NCI-H1694 (cell line): ENCODE data around the gene IQCK.
A peak's percentile ranks its signal among the peaks of the same experiment; 100 is the strongest.

ENCODE experiments used
- DNase-seq: peaks from one replicate; lab custom pipeline; 2025; lab: John Stamatoyannopoulos, UW

Gene IQCK

DNA sequence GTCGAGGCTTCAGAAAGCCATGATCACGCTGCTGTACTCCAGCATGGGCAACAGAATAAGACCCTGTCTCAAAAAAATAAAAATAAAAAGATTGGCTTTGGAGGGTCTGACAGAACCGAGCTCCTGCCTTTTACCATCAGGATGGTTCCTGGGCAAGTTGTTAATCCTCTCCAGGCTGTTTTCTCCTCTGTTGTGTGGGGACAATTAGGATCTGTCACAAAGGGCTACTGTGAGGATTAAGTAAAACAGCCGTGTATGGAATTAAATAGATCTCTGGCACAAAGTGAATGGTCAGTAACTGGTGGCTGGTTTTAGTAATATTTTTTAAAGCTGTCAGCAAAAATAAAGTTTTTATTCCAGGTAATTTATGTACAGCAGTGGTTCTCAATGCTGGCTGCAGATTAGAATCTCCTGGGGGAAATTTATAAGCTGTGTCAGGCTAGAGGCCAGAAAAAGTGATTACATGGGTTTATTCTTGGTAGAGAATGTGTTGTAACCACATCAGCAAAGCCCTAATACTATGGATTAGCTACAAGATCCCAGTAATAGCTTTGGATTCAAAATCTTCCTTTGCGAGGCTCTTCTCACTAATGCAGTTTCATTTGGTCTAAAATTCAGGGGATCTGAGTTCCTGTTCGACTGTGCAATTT, 119.4 kb downstream of the IQCK start:
- DNase-seq: no peak

DNA sequence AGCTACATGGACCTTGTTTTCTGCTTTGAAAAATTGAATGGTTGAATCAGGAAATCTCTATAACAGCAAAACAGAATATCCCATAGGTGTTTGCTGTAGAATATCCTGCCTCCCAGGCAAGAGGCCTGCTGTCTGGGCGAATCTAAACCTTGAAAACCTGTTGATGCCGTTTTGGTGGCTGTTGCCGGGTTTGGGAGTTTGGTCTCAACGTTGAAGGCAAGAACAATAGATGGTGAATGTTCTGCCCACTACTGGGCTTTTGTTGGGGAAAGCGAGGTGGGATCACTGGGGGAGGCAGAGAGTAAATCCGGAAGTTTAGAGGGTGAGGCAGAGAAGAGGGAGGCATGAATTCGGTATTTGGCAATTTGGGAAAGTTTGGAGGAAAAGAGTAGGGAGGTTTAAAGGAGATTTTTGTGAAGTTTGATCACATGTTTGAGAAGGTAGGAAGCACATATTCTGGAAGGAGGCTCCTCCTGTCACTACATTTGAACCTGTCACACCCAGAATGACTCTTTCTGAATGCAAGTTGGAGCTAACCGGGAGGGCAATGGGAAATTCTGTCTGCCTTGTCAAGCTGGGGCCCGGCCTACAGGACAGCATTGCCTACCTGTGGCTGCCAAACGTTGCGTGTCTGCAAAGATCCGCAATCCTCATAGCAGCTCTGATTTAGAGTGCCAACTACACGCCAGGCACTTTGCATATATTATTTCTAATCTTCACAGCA, 120.1 kb downstream of the IQCK start:
- DNase-seq: no peak

DNA sequence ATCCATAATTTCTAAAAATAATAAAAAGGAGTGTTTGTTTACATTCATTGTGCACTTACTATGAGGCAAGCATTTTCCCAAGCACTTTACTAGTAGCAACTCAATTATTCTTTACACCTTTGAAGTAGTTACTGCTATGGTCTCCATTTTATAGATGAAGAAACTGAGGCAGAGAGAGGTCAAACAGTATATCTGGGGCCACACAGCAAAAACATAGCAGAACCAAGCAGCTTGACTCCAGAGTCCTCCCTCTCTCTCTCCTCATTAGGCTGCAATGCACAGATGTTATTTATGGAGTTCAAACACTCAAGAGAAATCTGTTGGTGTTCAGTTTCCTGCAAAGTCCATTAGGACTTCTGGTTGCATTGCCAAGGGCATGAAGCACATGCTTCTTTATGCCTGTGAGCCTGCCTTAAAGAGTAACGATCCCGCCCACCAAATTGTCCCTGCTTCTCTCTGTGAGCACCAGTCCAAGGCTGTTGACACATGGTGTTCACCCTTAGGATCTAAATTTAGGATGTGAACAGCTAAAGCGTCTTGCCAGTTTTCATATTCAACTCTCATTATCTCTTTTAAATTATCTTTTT, 122.5 kb downstream of the IQCK start:
- peak; percentile 84 for DNase-seq

DNA sequence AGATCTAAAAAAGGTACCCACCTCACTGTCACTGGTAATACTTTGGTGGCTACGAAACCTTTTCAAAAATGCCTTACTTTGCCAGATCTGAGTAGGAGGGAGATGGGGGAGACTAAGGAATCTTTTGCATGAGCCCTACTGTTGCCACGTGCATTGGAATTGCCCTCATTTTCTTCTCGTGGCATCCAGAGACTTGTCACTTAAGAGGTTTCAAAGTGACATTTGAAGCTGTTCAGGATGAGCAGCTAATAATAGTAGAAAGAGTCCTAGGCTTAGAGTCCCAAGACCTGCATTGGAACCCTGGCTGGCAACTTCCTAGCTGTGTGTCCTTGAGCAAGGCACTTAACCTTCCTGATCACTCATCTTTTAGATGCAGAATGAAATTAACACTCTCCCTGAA, 123.1 kb downstream of the IQCK start:
- no peak for DNase-seq

DNA sequence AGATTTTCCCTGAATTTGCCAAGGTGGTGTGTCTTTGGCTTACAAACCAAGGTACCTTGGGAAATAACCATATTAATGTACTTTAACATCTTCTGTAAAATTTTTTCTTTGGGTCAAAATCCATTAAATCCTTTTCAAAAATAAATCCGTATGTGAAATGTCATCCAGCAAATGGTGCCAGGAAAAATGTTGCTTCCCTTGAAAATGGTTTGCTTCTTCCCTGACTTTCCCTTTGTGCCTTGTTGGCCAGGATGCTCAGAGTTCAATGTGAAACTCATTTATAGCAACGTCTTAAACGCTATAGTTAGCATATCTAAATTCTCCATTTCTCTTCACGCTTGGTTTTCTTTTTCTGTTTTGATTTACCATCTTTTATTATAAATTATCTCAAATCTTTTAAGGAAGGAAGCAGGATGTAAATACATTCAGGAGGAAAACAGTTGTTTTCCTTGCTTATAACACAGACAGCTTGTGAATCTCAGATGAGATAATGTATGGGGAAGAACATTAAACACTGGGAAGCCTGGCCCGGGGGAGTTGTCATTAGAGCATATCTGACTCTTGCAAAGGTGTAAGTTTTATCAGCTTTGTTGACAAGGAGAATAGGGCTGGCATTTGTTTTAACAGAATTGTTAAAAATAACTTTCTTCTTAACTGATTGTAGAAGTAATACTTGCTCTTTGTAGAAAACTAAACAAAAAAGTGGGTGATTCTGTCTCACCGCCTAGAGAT, 124.5 kb downstream of the IQCK start:
- no peak for DNase-seq

DNA sequence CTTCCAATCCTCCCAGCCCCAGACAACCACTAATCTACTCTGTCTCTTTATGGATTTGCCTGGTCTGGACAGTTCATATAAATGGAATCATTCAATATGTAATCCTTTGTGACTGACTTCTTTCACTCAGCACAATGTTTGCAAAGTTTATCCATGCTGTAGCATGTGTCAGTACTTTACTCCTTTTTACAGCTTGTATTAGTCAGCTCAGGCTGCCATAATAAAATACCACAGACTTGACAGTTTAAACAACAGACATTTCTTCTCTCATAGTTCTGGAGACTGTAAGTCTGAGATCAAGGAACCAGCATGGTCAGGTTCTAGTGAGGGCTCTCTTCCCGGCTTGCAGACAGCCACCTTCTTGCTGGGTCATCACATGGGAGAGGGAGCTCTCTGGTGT, 125.3 kb downstream of the IQCK start:
- no peak for DNase-seq

DNA sequence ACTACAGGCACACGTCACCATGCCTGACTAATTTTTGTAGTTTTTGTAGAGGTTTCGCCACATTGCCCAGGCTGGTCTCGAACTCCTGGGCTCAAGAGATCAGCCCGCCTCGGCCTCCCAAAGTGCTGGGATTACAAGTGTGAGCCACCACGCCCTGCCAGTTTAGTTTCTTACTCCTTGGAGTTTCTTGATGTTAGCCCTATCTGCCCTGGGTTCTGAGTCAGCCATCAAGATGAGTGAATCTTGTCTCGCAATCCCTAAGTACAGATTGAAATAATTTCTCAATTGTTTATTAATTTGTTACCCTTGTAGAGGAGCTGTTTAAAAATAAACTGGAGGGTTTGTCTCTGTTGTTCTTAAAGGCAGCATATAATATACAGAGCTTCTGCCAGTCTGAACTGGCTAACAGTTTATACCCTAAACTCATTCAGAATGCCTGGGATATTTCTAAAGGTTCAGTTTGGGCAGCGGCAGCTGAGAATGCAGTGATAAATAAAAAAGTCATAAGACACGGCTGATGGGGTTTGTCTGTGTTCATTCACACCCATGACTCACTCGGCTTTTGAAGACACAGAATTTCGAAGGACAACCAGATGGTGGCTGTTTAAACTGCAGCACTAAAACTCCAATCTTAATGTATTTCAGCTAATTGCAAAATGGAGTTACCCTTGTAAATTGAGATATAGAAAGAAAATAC, 127.0 kb downstream of the IQCK start:
- peak; percentile 35 for DNase-seq

DNA sequence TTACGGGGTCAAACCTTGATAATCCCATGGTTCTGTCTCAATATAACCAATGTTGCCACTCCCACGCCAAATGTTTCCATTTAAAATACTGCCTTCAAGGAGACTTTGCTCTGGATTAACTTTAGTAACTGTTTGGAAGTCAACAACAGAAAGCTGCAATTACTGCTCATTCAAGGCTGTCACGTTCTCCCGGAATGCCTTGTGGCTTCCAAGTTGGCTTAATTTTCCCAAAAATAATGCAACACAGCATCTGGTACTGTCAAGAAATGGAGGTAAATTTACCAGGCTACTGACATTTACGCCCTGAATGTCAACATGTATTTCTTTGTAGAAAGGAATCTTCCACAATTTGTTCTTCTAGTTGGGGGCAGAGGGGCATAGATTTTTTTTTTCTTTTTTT, 128.4 kb downstream of the IQCK start:
- DNase-seq: no peak

DNA sequence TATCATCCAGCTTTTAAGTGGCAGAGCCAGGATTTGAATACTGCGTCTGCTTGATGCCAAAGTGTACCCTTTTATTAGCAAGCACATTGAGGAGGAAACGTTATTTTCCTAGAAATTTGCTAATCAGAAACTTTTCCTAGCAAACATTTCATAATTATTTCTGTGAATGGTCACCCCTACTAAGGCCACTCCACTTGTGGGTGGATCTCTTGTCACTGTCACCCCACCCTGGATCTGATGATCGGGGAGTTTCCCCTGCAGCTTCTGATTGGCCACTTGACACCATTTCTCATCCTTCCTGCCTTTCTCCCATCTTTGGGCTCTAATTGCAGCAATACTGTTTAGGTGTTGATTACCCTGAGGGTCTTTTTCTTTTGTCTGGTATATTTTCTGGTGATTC, 130.7 kb downstream of the IQCK start:
- no peak for DNase-seq

DNA sequence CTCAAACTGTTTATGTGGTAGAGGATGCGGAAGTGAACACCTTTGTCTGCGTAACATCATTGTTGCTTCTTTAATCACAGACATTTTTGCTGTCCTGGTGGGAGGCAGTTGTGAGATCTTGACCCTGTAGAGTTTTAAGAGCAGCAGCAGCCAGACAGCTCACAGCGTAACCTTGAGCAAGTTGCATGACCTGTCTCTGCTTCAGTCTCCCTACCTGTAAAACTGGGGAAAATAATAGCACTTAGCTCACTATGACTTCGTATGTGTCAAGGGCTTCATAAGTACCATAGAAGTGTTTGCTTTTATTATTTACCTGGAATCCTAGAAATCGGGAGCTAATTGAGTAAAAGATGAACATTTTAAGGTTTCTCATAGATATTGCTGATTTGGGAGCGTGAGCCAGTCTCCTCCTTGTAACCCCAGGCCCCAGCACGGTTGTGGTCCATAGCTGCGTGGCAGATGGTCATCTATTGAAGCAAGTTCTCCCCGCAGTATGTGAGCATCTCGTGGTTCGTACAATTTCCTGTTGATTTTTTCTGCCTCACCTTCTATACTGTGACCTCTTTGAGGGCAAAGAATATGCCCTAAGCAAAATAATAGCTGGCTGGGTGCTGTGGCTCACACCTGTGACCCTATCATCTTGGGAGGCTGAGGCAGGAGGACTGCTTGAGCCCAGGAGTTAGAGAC, 132.2 kb downstream of the IQCK start:
- DNase-seq: no peak

DNA sequence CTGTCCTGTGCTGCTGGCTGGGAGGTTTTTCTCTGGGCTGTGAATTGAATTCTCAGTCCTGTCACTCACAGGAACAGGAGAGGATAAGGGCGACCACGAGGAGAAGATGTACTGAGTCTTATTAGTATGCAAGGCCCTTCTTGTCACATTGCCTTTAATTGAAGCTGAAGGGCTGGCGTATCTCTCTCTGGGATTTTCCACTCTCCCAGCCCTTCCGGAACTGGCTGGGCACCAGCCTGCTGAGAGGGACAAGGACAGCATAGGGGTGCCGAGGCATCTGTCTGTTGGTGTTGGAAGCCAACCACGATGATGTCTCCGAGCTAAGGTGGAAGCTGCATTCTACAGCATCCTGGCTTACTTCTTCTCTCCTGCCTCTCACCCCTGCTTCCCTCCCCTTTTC, 133.4 kb downstream of the IQCK start:
- no peak for DNase-seq

DNA sequence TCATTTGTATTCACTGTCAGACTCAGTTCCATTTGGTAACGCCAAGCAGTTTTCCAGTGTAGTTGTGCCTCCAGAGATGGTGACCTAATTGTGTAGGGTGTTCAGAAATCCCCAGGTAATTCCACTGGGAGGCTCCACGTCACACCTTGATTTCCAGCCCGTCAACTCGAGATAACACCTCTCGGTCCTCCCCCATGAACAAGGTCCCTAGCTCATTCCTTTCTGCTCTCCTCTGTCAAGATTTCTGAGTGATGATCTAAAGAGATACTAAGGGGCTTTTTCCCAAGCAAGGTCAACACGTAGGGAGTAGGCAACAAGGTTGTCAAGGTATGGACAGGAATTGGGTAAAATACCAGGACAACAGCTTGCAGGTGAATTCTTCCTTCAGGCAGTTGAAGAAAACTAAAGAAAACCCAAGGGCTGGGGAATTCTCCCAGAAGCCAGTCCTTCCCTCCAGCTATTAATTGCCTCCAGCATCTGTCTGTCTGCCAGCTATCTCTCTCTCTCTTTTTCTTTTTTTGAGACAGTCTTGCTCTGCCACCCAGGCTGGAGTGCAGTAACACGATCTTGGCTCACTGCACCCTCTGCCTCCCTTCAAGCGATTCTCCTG, 135.2 kb downstream of the IQCK start:
- no peak for DNase-seq

DNA sequence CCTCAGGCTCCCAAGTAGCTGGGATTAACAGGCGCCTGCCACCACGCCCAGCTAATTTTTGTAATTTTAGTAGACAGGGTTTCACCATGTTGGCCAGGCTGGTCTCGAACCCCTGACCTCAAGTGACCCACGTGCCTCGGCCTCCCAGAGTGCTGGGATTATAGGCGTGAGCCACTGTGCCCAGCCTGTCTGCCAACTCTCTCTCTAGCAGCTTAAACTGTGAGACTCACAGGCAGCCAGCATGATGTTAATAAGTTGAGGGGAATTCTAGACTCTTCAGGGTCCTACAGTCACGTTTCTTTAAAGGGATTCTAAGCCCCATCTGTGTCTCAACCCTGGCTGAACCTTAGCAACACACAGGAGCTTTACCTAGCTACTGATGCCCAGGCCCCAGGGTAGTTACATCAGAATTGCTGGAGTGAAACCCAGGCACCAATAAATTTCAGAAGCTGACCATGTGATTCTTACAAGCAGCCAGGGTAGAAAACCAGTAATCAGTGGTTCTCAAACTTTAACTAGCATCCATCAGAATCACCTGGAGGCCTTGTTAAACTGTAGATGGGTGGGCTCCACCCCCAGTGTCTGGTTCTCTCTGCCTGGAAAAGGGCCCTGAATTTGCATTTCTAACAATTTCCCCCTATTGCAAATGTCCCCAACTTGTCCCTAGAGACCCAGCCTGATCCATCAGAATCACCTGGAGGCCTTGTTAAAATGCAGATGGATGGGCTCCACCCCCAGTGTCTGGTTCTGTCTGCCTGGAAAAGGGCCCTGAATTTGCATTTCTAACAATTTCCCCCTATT, 135.9 kb downstream of the IQCK start:
- DNase-seq: no peak

DNA sequence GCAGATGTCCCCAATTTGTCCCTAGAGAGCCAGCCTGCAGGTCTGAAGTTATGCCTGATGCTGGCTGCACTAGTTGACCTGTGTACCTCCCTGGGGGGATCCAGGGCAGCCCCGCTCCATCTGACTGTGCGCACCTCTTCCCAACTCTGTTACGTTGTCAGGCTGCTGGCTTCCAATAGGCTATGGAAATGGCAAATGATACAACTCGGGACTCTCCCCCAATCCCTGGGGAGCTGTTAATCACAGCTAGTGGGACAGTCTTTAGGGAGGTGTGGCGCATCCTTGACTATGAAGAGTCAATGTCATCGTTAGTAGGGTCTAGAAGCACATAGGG, 136.4 kb downstream of the IQCK start:
- no peak for DNase-seq

DNA sequence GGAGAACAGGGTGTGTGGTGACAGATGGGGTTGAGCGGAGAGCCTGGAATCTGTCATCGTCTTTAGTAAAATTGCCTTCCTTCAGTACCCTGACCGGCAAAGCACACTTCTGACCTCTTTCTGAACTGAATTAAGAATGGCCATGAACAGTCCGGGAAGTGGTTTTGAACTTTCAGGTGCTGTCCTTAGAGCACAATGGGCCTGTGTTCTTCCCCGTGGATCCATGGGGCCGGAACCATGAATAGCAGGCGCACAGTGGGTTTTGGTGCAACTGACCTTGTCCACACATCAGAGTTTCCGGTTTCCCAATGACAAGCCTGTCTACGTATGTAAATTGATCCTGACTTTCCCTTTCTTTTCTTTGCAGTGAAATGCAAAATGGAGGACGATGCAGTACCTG, 138.0 kb downstream of the IQCK start:
- DNase-seq: no peak

DNA sequence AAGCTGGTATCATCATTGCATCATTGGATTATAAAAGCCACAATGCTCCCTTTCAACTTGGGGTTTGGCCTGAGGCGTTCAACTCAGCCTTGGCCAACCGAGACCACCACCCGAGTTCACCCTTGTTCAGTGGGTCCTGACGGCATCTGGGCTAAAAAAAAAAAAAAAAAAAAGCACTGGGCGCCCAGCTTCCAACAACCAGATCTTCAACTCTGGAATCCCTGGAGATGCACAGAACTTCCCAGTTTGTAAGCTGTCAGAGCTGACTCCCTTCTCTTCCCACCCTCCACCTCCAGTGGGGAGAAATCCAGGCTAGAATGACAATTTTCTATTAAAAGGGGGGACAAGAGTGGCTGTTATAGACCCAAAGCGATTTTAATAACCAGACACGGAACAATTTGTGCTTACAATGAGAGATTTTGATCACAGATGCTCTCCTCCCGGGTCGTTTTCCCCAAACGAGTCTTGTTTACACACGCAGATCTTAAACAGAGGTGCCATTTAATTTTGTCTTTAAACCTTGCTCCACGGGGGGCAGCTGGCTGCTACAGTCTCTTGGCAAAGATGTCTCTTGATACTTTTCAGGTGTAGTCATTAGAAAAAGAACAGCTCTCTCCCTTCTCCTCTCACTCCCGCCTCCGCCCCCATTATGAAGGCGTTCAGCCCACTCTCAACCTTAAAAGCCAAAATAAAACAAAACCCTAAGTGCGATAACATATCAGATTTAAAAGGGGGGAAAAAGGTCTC, 139.7 kb downstream of the IQCK start:
- DNase-seq: no peak

DNA sequence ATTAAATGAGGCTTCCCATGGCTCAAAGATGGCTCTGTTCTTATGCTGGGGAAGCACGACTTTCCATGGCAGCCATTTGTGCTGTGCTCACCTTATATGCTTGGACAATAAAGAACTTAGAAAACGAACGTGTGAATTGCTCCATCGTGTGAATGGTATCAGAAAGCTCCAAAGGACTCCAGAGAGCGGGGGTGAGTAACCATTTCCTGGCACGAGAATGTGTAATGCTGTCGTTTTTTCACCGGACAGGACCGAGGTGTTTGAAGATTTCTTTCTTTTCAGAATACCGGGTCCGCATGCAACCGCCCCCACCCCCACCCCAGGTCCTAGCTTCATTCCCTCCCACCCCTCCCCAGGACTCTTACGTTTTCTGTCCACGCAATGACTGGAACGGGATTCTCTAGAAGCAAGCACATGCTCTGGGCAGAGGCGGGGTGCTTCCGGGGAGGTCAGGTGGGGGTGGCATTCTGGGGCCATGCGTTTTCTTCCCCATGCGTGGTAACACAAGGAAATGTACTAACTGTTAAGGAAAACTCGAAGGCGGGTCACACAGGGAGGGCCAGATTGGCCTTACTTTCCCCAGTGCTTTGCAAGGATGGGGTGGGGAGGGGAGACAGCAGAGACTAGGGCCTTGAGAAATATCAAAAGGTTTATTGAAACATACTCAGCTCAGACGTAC, 140.4 kb downstream of the IQCK start:
- DNase-seq: no peak

DNA sequence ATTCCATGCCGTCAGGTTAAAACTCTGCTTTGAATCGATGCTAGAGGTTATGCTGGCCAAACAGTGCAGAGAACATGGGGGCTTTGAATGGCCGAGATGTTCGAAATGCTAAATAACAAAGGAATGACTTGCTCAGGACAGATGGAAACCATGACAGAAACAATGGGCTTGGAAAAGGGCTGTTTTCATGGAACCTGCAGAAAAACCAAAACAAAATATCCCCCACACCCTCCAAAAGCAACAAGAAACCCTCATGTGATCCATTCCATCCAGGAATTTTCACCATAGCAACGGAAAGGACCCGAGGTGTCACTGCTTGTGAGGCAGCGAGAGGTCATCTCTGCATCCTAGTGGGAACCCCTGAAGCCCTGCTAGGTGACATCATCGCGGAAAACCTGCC, 141.1 kb downstream of the IQCK start:
- no peak for DNase-seq

DNA sequence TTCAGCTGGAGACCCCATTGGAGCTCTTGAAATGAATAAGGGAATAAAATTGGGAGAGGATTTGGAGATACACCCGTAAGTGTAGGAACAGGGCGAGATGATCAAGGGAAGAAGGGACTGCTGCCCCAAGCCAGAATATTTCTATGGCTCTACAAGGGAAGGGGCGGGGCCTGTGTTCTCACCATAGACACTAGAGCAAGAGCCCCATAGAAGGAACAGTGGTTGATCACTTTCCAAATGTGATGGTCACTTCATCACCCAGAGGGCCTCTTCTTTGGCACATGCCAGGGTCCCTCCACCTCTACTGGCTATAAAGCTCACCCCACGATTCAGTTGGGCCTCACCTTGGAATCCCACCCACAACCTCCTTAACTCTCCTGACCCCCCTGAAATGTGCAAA, 141.5 kb downstream of the IQCK start:
- no peak for DNase-seq
